ENCODE data around the gene NOS1. TPM values are rescaled to one million over a fixed set of nuclear protein-coding genes. Genes with fewer than 3 reads are reported as not detected.
A peak's percentile ranks its signal among the peaks of the same experiment; 100 is the strongest.
"Not testable (repeated sequence)": the region's sequence is repeated elsewhere in the genome, so short reads cannot be mapped to it uniquely, and the experiment has no call there.

Gene NOS1
- total and polyA plus RNA-seq, 5 donors = 0.07 to 0.71 (median 0.23) TPM

DNA sequence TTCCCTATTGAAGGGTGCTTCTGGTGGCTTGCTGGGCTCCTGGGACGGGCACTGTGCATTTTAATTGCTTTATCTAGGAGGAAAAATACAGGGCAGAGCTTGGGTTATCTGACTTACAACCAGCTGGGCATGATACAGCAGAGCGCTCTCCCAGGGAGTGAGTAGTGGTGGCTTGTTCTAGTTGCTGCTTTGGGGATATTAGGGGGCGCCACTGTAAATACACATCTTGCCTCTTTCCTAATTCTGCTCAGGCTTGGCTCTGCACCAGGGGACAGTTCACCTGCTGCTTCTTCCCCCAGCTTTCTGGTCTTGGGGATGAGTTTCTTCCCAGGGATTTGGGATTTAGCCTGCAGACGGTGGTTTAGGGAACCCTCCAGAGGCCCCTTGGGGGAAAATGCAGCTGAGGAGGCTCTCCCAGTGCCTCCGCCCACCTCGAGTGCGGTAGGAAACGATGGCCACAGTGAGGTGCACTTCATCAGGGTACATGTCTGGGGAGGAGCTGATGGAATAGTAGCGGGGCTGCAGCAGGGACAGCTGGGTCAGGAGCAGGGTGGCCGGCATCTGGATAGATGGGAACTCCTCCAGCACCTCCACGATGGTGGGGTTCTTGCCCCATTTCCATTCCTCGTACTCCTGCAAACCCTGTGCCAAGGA, 134.3 kb downstream of the NOS1 start:
- WGBS = 47% methylated on average over 12 of the region's 12 CpGs
- H3K9me3 ChIP-seq (ENCODE audit: control insufficient read depth, low read length) = no peaks in the 10 kb centered on the region

DNA sequence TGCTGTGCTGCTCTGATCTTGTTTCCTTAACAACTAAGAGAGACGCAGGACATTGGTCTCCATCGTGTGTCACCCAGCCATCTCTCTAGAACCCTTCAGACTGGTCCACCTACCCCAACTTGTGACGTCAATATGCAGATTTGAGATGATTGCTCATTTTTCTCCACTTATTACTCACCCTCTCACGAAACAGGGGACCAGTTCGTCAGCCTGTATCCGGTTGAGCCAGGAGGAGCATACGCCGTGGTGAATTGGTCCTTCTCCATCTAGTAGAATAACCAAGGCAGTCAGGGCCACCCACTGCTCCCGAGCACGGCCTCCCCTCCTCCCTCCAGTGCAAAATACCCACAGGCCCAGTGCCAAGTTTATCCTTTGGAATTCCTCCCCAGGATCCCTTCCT, 134.9 kb downstream of the NOS1 start:
- ATAC-seq (no peak), DNase-seq (no peak)
- Histone ChIP-seq H3K27ac (ENCODE audit: low read length) (no peak overlapping the region), H3K27me3 (ENCODE audit: control insufficient read depth, insufficient read depth) (no peaks in the 10 kb centered on the region), H3K4me3 (ENCODE audit: low read length) (no peak overlapping the region), H3K9me3 (ENCODE audit: control insufficient read depth, low read length) (no peaks in the 10 kb centered on the region), H3K4me1 (ENCODE audit: control insufficient read depth, insufficient read depth, low read length) (no peaks in the 10 kb centered on the region)
- intact Hi-C loops (cut with DNase I) = no loop called here
- whole genome bisulfite sequencing = 76% methylated on average over 10 of the region's 10 CpGs

More for the DNA sequence above, 134.3 kb downstream of the NOS1 start:
- H3K4me1 ChIP-seq (ENCODE audit: control insufficient read depth, insufficient read depth, low read length) = no peaks in the 10 kb centered on the region
- no peaks in the 10 kb centered on the region for H3K27me3 ChIP-seq (ENCODE audit: control insufficient read depth, insufficient read depth)
- intact Hi-C loops (cut with DNase I) = no loop called here
- no peak overlapping the region for H3K4me3 ChIP-seq (ENCODE audit: low read length)
- H3K27ac ChIP-seq (ENCODE audit: low read length) = no peak overlapping the region
- no peak for ATAC-seq
- no peak for DNase-seq

DNA sequence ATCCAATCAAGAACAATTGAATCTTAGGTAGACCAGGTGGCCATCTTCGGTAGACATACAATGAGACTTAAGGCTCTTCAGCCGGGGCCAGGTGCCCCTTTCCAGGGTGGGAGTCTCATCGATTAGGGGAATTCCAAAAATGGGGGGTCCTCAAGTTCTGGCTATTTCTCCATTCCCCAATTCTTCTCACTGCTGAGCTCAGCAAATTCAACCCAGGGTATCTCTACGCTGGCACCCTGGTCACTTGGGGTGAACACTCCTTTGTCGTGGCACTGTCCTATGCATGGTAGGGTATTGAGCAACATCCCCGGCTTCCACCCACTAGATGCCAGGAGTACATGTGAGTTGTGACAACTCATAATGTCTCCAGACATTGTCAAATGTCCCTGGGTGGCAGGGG, 136.2 kb downstream of the NOS1 start:
- Histone ChIP-seq H3K4me1 (ENCODE audit: control insufficient read depth, insufficient read depth, low read length) (no peaks in the 10 kb centered on the region), H3K27me3 (ENCODE audit: control insufficient read depth, insufficient read depth) (no peaks in the 10 kb centered on the region), H3K4me3 (ENCODE audit: low read length) (no peak overlapping the region), H3K27ac (ENCODE audit: low read length) (no peak overlapping the region), H3K9me3 (ENCODE audit: control insufficient read depth, low read length) (no peaks in the 10 kb centered on the region)
- intact Hi-C loops (cut with DNase I) = no loop called here
- DNase-seq (no peak), ATAC-seq (no peak)
- WGBS = 88% methylated on average over 6 of the region's 6 CpGs

DNA sequence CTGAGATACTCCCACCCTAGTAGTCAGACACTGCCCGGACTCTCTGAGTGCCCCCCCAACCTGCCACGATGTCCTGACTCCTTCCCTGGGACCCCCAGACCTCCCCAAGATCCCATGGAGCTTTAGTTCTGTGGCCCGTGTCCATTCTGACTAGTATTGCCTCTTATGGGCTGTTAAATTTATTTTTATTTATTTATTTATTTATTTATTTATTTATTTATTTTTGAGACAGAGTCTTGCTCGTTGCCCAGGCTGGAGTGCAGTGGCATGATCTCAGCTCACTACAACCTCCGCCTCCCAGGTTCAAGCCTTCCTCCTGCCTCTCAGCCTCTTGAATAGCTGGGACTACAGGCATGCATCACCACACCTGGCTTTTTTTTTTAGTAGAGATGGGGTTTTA, 140.5 kb downstream of the NOS1 start:
- H3K4me1 ChIP-seq (ENCODE audit: control insufficient read depth, insufficient read depth, low read length); ATAC-seq; H3K9me3 ChIP-seq (ENCODE audit: control insufficient read depth, low read length); DNase-seq; H3K27ac ChIP-seq (ENCODE audit: low read length); H3K4me3 ChIP-seq (ENCODE audit: low read length); H3K27me3 ChIP-seq (ENCODE audit: control insufficient read depth, insufficient read depth): not testable (repeated sequence)
- 75% methylated on average over 5 of the region's 5 CpGs for WGBS
- intact Hi-C loops (cut with DNase I) = loop anchor here in 1 of 4 donors (5.0 kb wide), 1 partner anchor 621 kb away; no protein-coding TSS in a partner anchor

DNA sequence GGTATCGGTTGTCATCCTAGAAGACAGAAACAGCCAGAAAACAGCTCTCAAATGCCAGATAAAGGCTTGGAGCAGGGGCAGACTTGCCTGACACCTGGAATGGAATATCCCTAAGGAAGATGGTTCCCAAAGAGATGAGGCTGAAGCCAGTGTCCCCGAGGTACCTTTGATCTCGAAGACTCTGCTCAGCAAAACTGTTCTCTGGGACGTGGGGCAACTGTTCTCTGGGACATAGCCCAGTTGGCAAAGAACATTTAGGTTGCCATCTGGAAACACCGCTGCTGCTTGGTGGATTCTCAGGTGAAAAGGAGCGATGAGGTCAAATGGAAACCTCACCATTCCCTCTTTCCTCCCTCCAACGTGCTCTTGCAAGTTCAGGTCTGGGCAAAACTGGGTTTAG, 143.3 kb downstream of the NOS1 start:
- Histone ChIP-seq H3K9me3 (ENCODE audit: control insufficient read depth, low read length) (no peaks in the 10 kb centered on the region), H3K27me3 (ENCODE audit: control insufficient read depth, insufficient read depth) (no peaks in the 10 kb centered on the region), H3K4me3 (ENCODE audit: low read length) (no peak overlapping the region), H3K27ac (ENCODE audit: low read length) (no peak overlapping the region), H3K4me1 (ENCODE audit: control insufficient read depth, insufficient read depth, low read length) (no peaks in the 10 kb centered on the region)
- WGBS = 69% methylated on average over 7 of the region's 7 CpGs
- intact Hi-C loops (cut with DNase I) = loop anchor here in 2 of 4 donors (10.0 kb wide), 2 partner anchors 367 to 377 kb away; no protein-coding TSS in a partner anchor
- DNase-seq (no peak), ATAC-seq (no peak)

DNA sequence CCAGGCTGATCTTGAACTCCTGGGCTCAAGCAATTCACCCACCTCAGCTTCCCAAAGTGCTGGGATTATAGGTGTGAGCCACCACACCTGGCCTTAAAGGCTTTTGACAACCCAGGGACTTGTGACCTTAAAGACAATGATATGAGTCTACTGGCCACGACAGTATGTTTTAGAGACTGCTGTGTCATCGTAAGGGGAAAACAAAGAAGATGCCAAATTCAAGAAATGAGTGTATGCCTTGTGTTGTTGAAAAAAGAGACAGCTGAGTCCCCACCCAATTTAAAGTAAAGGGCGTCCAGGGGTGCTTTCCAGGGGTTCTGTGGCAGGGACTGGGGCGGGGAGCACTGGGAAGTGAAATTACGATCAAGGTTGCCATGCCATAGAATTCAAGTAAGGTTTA, 144.7 kb downstream of the NOS1 start:
- ATAC-seq (no peak), DNase-seq (no peak)
- no peak overlapping the region for H3K4me3 ChIP-seq (ENCODE audit: low read length)
- no peaks in the 10 kb centered on the region for H3K9me3 ChIP-seq (ENCODE audit: control insufficient read depth, low read length)
- 72% methylated on average over 5 of the region's 5 CpGs for WGBS
- H3K27ac ChIP-seq (ENCODE audit: low read length) = no peak overlapping the region
- no peaks in the 10 kb centered on the region for H3K4me1 ChIP-seq (ENCODE audit: control insufficient read depth, insufficient read depth, low read length)
- intact Hi-C loops (cut with DNase I) = loop anchor here in 2 of 4 donors (10.0 kb wide), 2 partner anchors 368 to 378 kb away; no protein-coding TSS in a partner anchor
- H3K27me3 ChIP-seq (ENCODE audit: control insufficient read depth, insufficient read depth) = no peaks in the 10 kb centered on the region

DNA sequence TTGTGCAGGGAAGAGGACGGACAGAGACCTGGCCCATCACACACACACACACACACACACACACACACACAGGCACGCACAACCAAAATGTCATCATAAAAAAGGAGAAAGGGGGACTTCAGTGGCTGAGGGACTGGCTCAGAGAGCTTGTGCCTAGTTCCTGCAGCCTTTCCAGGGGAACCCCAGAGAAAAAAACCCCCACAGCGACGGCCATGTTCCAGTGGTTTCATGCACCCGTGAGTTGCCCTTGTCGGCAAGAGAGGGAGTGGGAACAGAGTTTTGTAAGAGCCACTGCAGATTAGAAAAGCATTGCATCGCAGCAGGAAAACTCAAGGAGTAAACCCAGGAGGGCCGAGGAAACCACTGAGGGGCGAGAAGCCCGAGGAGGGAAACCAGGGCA, 146.6 kb downstream of the NOS1 start:
- intact Hi-C loops (cut with DNase I) = loop anchor here (5.0 to 10.0 kb wide), 3 partner anchors 370 to 623 kb away; no protein-coding TSS in a partner anchor
- ATAC-seq (no peak), DNase-seq (no peak)
- 68% methylated on average over 10 of the region's 10 CpGs for WGBS
- H3K4me3 ChIP-seq (ENCODE audit: low read length) = no peak overlapping the region
- no peaks in the 10 kb centered on the region for H3K27me3 ChIP-seq (ENCODE audit: control insufficient read depth, insufficient read depth)
- H3K27ac ChIP-seq (ENCODE audit: low read length) = no peak overlapping the region
- H3K4me1 ChIP-seq (ENCODE audit: control insufficient read depth, insufficient read depth, low read length) = no peaks in the 10 kb centered on the region
- no peaks in the 10 kb centered on the region for H3K9me3 ChIP-seq (ENCODE audit: control insufficient read depth, low read length)

DNA sequence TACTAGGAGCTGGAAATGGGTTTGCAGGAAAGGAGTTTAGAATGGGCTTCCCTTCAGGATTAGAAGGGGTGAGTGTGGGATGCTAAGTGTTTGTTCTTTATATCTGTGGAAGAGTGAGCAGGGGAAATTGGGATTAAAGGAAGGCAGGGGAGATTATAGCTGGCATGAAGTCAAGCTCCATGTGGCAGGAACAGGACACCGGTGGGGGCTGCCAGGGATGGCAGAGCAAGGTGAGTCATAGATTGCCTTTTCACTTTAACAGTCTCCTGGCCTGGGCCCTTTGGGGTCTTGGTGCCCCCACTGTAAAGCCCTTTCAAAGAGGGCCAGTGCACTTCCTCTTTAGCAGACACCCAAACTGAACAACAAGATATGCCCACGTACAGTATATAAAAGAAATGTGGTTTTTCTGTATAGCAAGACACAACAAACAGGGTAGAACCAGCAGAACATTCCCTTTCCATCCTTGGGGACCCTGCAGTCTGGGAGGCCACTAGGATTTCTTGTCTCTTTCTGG, 148.1 kb downstream of the NOS1 start:
- 21% methylated on average over 2 of the region's 2 CpGs for WGBS
- no peaks in the 10 kb centered on the region for H3K27me3 ChIP-seq (ENCODE audit: control insufficient read depth, insufficient read depth)
- no peak overlapping the region for H3K4me3 ChIP-seq (ENCODE audit: low read length)
- H3K4me1 ChIP-seq (ENCODE audit: control insufficient read depth, insufficient read depth, low read length) = no peaks in the 10 kb centered on the region
- H3K27ac ChIP-seq (ENCODE audit: low read length) = no peak overlapping the region
- H3K9me3 ChIP-seq (ENCODE audit: control insufficient read depth, low read length) = no peaks in the 10 kb centered on the region
- DNase-seq = no peak
- ATAC-seq = no peak
- intact Hi-C loops (cut with DNase I) = loop anchor here (5.0 to 10.0 kb wide), 3 partner anchors 371 to 624 kb away; no protein-coding TSS in a partner anchor

DNA sequence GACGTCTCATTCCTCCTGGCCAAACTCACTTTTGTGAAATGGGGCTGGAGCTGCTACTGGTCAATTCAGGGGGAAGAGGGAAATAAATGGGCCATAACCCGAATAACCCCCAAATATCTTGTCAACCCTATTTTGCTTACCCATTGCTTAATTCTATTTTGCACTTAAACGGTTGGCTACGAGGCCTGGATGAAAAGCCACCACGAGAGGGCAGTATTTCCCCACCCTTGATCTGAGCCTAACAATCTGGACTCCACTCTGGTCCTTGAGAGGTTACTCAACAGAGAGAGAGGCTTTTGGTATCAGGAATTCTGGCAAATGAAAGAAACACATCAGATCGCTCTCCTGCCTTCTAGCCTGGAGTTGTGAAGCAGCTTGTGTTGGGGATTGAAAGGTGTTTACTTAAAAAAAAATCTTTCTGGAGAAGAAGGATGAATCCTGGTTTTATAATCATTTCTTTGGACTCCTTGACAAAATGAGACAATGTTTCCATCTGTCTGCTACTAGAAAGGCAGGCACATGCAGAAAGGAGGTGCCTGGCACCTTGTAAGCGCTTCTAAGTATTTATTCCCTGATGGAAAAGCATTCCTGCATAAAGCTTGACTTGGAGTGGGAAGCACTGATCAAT, 148.7 kb downstream of the NOS1 start:
- H3K27ac ChIP-seq (ENCODE audit: low read length) = no peak overlapping the region
- H3K4me3 ChIP-seq (ENCODE audit: low read length) = no peak overlapping the region
- no peaks in the 10 kb centered on the region for H3K27me3 ChIP-seq (ENCODE audit: control insufficient read depth, insufficient read depth)
- intact Hi-C loops (cut with DNase I) = loop anchor here (5.0 to 10.0 kb wide), 3 partner anchors 372 to 625 kb away; no protein-coding TSS in a partner anchor
- H3K9me3 ChIP-seq (ENCODE audit: control insufficient read depth, low read length) = no peaks in the 10 kb centered on the region
- peak; percentile 87 to 88 for ATAC-seq
- 14% methylated on average over 7 of the region's 7 CpGs for WGBS
- H3K4me1 ChIP-seq (ENCODE audit: control insufficient read depth, insufficient read depth, low read length) = no peaks in the 10 kb centered on the region
- DNase-seq = peak; percentile 66 to 86 (median 74)

DNA sequence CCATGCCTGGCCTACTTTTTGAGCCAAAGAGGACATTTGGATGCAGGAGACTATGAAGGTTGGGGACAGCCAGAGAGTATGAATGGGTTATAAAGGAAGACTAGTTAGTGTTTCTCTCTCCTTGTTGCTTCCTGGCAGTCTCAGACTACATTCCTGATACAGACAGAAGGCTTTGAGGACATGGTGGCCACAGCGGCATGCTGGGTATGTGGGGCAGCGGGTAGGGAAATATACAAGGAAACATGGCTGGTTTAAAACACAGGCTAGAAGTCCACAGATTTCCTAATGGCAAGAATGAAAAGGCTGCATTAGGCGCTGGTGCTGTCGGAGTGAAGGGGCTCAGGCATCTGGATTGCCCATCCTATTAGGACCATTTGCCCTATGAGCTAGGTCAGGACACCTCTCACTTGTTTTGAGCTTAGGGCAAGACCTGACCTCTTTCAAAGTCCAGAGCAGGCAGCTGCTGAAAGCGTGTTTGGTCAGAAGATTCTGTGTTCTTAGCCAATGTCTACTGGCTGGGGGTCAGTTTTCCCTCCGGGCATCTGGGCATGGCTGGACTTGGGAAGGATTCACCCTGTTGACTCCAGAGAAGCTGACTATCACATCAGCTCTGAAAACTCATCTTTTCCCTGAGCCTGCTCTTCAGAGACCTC, 151.0 kb downstream of the NOS1 start:
- WGBS = 85% methylated on average over 6 of the region's 6 CpGs

DNA sequence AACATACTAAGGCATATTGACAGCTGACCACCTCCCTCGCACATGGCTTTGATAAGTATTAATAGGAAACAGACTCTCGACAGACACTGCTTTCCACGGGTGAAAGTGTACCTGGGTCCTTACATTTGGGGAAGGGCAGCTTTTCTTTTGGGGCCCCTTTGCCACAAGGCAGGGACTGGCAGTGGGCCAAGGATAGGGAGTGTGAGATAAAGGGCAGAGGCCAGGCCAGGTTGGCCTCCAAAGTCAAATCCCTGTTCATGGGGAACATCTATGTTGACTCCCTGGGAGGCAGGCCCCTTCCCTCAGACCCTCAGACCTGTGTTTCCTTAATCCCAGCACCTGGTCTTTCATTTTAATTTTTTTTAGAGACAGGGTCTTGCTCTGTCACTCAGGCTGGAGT, 151.8 kb downstream of the NOS1 start:
- H3K4me1 ChIP-seq (ENCODE audit: control insufficient read depth, insufficient read depth, low read length) = no peaks in the 10 kb centered on the region
- no peak overlapping the region for H3K27ac ChIP-seq (ENCODE audit: low read length)
- DNase-seq = no peak
- no peak for ATAC-seq
- no peaks in the 10 kb centered on the region for H3K9me3 ChIP-seq (ENCODE audit: control insufficient read depth, low read length)
- intact Hi-C loops (cut with DNase I) = loop anchor here (5.0 to 10.0 kb wide), 3 partner anchors 375 to 628 kb away; no protein-coding TSS in a partner anchor
- WGBS = 73% methylated on average over 3 of the region's 3 CpGs
- H3K27me3 ChIP-seq (ENCODE audit: control insufficient read depth, insufficient read depth) = no peaks in the 10 kb centered on the region
- H3K4me3 ChIP-seq (ENCODE audit: low read length) = no peak overlapping the region

More for the DNA sequence above, 151.0 kb downstream of the NOS1 start:
- H3K27me3 ChIP-seq (ENCODE audit: control insufficient read depth, insufficient read depth) = no peaks in the 10 kb centered on the region
- H3K9me3 ChIP-seq (ENCODE audit: control insufficient read depth, low read length) = no peaks in the 10 kb centered on the region
- ATAC-seq = no peak
- intact Hi-C loops (cut with DNase I) = loop anchor here (5.0 to 10.0 kb wide), 3 partner anchors 374 to 627 kb away; no protein-coding TSS in a partner anchor
- no peak for DNase-seq
- H3K4me3 ChIP-seq (ENCODE audit: low read length) = no peak overlapping the region
- H3K27ac ChIP-seq (ENCODE audit: low read length) = no peak overlapping the region
- no peaks in the 10 kb centered on the region for H3K4me1 ChIP-seq (ENCODE audit: control insufficient read depth, insufficient read depth, low read length)
